Measurements from ENCODE around the gene PPP2R5E. TPM values are rescaled to one million over a fixed set of nuclear protein-coding genes. Genes with fewer than 3 reads are reported as not detected.

Gene PPP2R5E
- total RNA-seq, 1 experiment from 2014 or later: 45.0 TPM

GRCh38 chr14:63515240-63515639 is 27.9 kb downstream of the PPP2R5E start:
- intact Hi-C loops (cut with micrococcal nuclease): no loop called here
- RAD21 ChIA-PET (ENCODE audit: low non-redundant PET in 1 of 2, low total read pairs in 2 of 2, uncharacterized antibody in 2 of 2, unreplicated experiment in 2 of 2): no interaction called here
- Histone ChIP-seq H3K79me2 (ENCODE audit: insufficient read depth, low read length) (peaks cover 76% of the 10 kb centered on the region), H4K20me1 (ENCODE audit: insufficient read depth) (peaks cover 4% of the 10 kb centered on the region), H3K4me2 (ENCODE audit: low read length) (no peak overlapping the region), H3K4me1 (ENCODE audit: control insufficient read depth in 1 of 2, insufficient read depth in 2 of 2, low read length in 2 of 2) (no peaks in the 10 kb centered on the region), H3K36me3 (ENCODE audit: control insufficient read depth in 1 of 2, insufficient read depth in 2 of 2, low read length in 2 of 2) (no peaks in the 10 kb centered on the region), H2AFZ (ENCODE audit: low read depth, low read length, poor library complexity, severe bottlenecking) (no peak overlapping the region), H3K9me2 (ENCODE audit: insufficient read depth) (no peaks in the 10 kb centered on the region), H3K9ac (ENCODE audit: low read length) (no peak overlapping the region), H3K4me3 (replicated peaks in 1 of 2; ENCODE audit: low read depth in 1 of 2, low read length in 2 of 2) (no peak overlapping the region), H3K27ac (ENCODE audit: low read depth, low read length) (no peak overlapping the region), H3K27me3 (ENCODE audit: insufficient read depth, low read length) (no peaks in the 10 kb centered on the region), H3K9me3 (ENCODE audit: control insufficient read depth in 1 of 2, insufficient read depth in 1 of 2, low read depth in 1 of 2, low read length in 2 of 2) (no peaks in the 10 kb centered on the region)
- CTCF ChIA-PET: no interaction called here
- no TSS peak for BruUV-seq (replicated peaks)
- POLR2A ChIA-PET: no interaction called here
- no peak for ATAC-seq
- no peak for DNase-seq (ENCODE audit: low read depth, low spot score)
- TF ChIP-seq TCF7L2 (IDR thresholded peaks at IDR 0.05; ENCODE audit: borderline replicate concordance, extremely low read depth, insufficient read depth, insufficient read length): no peak
- TF ChIP-seq CEBPB (IDR thresholded peaks at IDR 0.05; ENCODE audit: low read depth): no peak
- no peak for TF ChIP-seq REST (IDR thresholded peaks at IDR 0.05; ENCODE audit: low read depth)
- TF ChIP-seq SRF (IDR thresholded peaks at IDR 0.05; ENCODE audit: low read depth): no peak
- no peak for TF ChIP-seq ZFX (IDR thresholded peaks at IDR 0.05)
- TF ChIP-seq RAD21 (IDR thresholded peaks at IDR 0.05; ENCODE audit: low read depth): no peak
- TF ChIP-seq JUND (IDR thresholded peaks at IDR 0.05): no peak

- TF ChIP-seq EGR1 (IDR thresholded peaks at IDR 0.05; ENCODE audit: low read depth) (no peak), EZH2 (IDR thresholded peaks at IDR 0.05) (no peak), FOSL1 (IDR thresholded peaks at IDR 0.05; ENCODE audit: low read depth) (no peak), CEBPB (IDR thresholded peaks at IDR 0.05; ENCODE audit: low read depth) (no peak), POLR2AphosphoS5 (IDR thresholded peaks at IDR 0.05; ENCODE audit: low read depth, low read length) (no peak), SIN3A (IDR thresholded peaks at IDR 0.05; ENCODE audit: low read depth) (no peak), ZFX (IDR thresholded peaks at IDR 0.05) (no peak), ELF1 (IDR thresholded peaks at IDR 0.05; ENCODE audit: borderline replicate concordance, low read depth) (no peak), ZNF274 (IDR thresholded peaks at IDR 0.05; ENCODE audit: low read depth, low read length) (no peak), EZH2phosphoT487 (IDR thresholded peaks at IDR 0.05; ENCODE audit: borderline replicate concordance) (no peak)
- TF ChIP-seq, protein P1, sequence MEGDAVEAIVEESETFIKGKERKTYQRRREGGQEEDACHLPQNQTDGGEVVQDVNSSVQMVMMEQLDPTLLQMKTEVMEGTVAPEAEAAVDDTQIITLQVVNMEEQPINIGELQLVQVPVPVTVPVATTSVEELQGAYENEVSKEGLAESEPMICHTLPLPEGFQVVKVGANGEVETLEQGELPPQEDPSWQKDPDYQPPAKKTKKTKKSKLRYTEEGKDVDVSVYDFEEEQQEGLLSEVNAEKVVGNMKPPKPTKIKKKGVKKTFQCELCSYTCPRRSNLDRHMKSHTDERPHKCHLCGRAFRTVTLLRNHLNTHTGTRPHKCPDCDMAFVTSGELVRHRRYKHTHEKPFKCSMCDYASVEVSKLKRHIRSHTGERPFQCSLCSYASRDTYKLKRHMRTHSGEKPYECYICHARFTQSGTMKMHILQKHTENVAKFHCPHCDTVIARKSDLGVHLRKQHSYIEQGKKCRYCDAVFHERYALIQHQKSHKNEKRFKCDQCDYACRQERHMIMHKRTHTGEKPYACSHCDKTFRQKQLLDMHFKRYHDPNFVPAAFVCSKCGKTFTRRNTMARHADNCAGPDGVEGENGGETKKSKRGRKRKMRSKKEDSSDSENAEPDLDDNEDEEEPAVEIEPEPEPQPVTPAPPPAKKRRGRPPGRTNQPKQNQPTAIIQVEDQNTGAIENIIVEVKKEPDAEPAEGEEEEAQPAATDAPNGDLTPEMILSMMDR (IDR thresholded peaks at IDR 0.05 in 2 of 3, conservative IDR thresholded peaks at IDR 0.05 in 1 of 3; ENCODE audit: borderline replicate concordance in 1 of 3, insufficient read depth in 1 of 3, low read depth in 2 of 3, low read length in 2 of 3): no peak
- TF ChIP-seq, protein P2, sequence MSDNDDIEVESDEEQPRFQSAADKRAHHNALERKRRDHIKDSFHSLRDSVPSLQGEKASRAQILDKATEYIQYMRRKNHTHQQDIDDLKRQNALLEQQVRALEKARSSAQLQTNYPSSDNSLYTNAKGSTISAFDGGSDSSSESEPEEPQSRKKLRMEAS (IDR thresholded peaks at IDR 0.05): no peak
- Histone ChIP-seq H3K27ac (ENCODE audit: low read depth, low read length) (no peak overlapping the region), H2AFZ (ENCODE audit: low read depth, low read length, poor library complexity, severe bottlenecking) (no peak overlapping the region), H3K27me3 (ENCODE audit: insufficient read depth, low read length) (no peaks in the 10 kb centered on the region), H3K9ac (ENCODE audit: low read length) (no peak overlapping the region), H3K4me2 (ENCODE audit: low read length) (no peak overlapping the region), H4K20me1 (ENCODE audit: insufficient read depth) (peaks cover 4% of the 10 kb centered on the region), H3K9me3 (ENCODE audit: control insufficient read depth in 1 of 2, insufficient read depth in 1 of 2, low read depth in 1 of 2, low read length in 2 of 2) (no peaks in the 10 kb centered on the region), H3K36me3 (ENCODE audit: control insufficient read depth in 1 of 2, insufficient read depth in 2 of 2, low read length in 2 of 2) (no peaks in the 10 kb centered on the region), H3K9me2 (ENCODE audit: insufficient read depth) (no peaks in the 10 kb centered on the region), H3K79me2 (ENCODE audit: insufficient read depth, low read length) (peaks cover 84% of the 10 kb centered on the region), H3K4me3 (replicated peaks in 1 of 2; ENCODE audit: low read depth in 1 of 2, low read length in 2 of 2) (no peak overlapping the region), H3K4me1 (ENCODE audit: control insufficient read depth in 1 of 2, insufficient read depth in 2 of 2, low read length in 2 of 2) (no peaks in the 10 kb centered on the region)
- intact Hi-C loops (cut with micrococcal nuclease): no loop called here
- ChIA-PET RAD21 (ENCODE audit: low non-redundant PET in 1 of 2, low total read pairs in 2 of 2, uncharacterized antibody in 2 of 2, unreplicated experiment in 2 of 2) (no interaction called here), POLR2A (interaction anchor here (1.2 kb wide), 1 partner anchor 30 kb away, joined by 3 read pairs; the partner anchor contains the start of gene PPP2R5E), CTCF (no interaction called here)
- no peak for DNase-seq (ENCODE audit: low read depth, low spot score)
- no peak for ATAC-seq
- no TSS peak for BruUV-seq (replicated peaks)
These were observed 29.4 kb downstream of the PPP2R5E start for GRCh38 chr14:63513756-63514155.
